H1 (cell line): ENCODE data around the gene GLB1L3. TPM values are rescaled to one million over a fixed set of nuclear protein-coding genes. Genes with fewer than 3 reads are reported as not detected.
A peak's percentile ranks its signal among the peaks of the same experiment; 100 is the strongest.

Experiments used
- CTCF ChIA-PET: fragments of 300-600 bp; sonication (Branson Sonifier 250); formaldehyde crosslinking; loops from one replicate; lab custom pipeline; 2021; ENCODE audit not compliant: partially characterized antibody; lab: Charles Lee
- POLR2A ChIA-PET: fragments of 300-600 bp; sonication (Branson Sonifier 250); formaldehyde crosslinking; loops from one replicate; lab custom pipeline; 2021; ENCODE audit warnings: inconsistent platforms; ENCODE audit not compliant: partially characterized antibody; lab: Charles Lee
- DNase-seq, 2 experiments: peaks; one replicate each; pipeline versions ENCODE4 v3.0.0 to v3.0.0-alpha.2; 2010 to 2022; ENCODE audit warnings: low spot score in 2 of 2, low read depth in 1 of 2, mixed read lengths in 1 of 2
- FAIRE-seq: peaks from 2 replicates; lab custom pipeline; 2011; peaks lifted over from hg19 to GRCh38; lab: Jason Lieb, UNC
- H2AFZ ChIP-seq: 2 replicates; pipeline ENCODE4 v1.8.1; 2012; ENCODE audit warnings: low read length, inconsistent platforms
- H2AK5ac ChIP-seq: 2 replicates; pipeline ENCODE4 v1.6.1; 2013; ENCODE audit warnings: low read depth, low read length
- H2BK120ac ChIP-seq: replicated peaks from 2 replicates; pipeline ENCODE3; 2013; ENCODE audit warnings: low read depth, low read length, inconsistent platforms
- H2BK12ac ChIP-seq: 2 replicates; pipeline ENCODE4 v1.6.1; 2013; ENCODE audit warnings: low read depth, low read length
- H2BK15ac ChIP-seq: 2 replicates; pipeline ENCODE4 v1.6.1; 2013; ENCODE audit warnings: low read length
- H2BK20ac ChIP-seq: 2 replicates; pipeline ENCODE4 v1.6.1; 2013; ENCODE audit warnings: low read length
- H2BK5ac ChIP-seq: 2 replicates; pipeline ENCODE4 v1.6.1; 2013; ENCODE audit warnings: low read depth, low read length
- H3K14ac ChIP-seq: 2 replicates; pipeline ENCODE4 v1.6.1; 2013; ENCODE audit warnings: inconsistent platforms; ENCODE audit not compliant: insufficient read length
- H3K18ac ChIP-seq: 2 replicates; pipeline ENCODE4 v1.6.1; 2013; ENCODE audit warnings: low read length; ENCODE audit errors: extremely low read depth
- H3K23ac ChIP-seq: 2 replicates; pipeline ENCODE4 v1.6.1; 2013; ENCODE audit warnings: inconsistent platforms; ENCODE audit not compliant: insufficient read length
- H3K23me2 ChIP-seq: 2 replicates; pipeline ENCODE4 v1.6.1; 2013; ENCODE audit warnings: low read depth, low read length
- H3K27ac ChIP-seq: 2 replicates; pipeline ENCODE4 v1.6.1; 2011; ENCODE audit warnings: low read depth, low read length, inconsistent platforms
- H3K27me3 ChIP-seq, 4 experiments: replicated peaks in 1 of 4; 1 replicate in 1 of 4; 2 replicates in 3 of 4; pipeline versions ENCODE4 v1.6.1 to v1.8.1; 2011 to 2013; ENCODE audit warnings: low read length in 3 of 4, mild to moderate bottlenecking in 3 of 4, inconsistent platforms in 2 of 4, mixed read lengths in 2 of 4, moderate library complexity in 1 of 4; ENCODE audit not compliant: control insufficient read depth in 3 of 4, insufficient read depth in 3 of 4; ENCODE audit errors: extremely low read depth in 1 of 4
- H3K36me3 ChIP-seq, 4 experiments: 2 replicates each; pipeline versions ENCODE4 v1.6.1 to v1.8.1; 2011 to 2013; ENCODE audit warnings: mild to moderate bottlenecking in 4 of 4, low read length in 3 of 4, moderate library complexity in 2 of 4, control low read depth in 1 of 4, inconsistent platforms in 1 of 4; ENCODE audit not compliant: insufficient read depth in 4 of 4, control insufficient read depth in 2 of 4
- H3K4ac ChIP-seq: replicated peaks from 2 replicates; pipeline ENCODE3; 2013; ENCODE audit warnings: low read length, low read depth, mixed read lengths, inconsistent platforms; ENCODE audit not compliant: insufficient read length
- H3K4me1 ChIP-seq, 4 experiments: replicated peaks in 1 of 4; 1 replicate in 1 of 4; 2 replicates in 3 of 4; pipeline versions ENCODE4 v1.6.1 to v1.8.1; 2011 to 2013; ENCODE audit warnings: low read length in 3 of 4, inconsistent platforms in 2 of 4, mixed read lengths in 1 of 4; ENCODE audit not compliant: insufficient read depth in 4 of 4, control insufficient read depth in 3 of 4
- H3K4me2 ChIP-seq, 2 experiments: 2 replicates each; pipeline versions ENCODE4 v1.6.1 to v1.8.1; 2011 to 2013; ENCODE audit warnings: low read depth in 2 of 2, low read length in 2 of 2, control low read depth in 1 of 2, inconsistent platforms in 1 of 2, mild to moderate bottlenecking in 1 of 2; ENCODE audit not compliant: insufficient read depth in 1 of 2
- H3K4me3 ChIP-seq, 4 experiments: fragments of 200-600, 300-600 bp in 1 of 4; sonication (generic), shearing (Covaris generic), sonication (Bioruptor Twin) in 1 of 4; 2 replicates each; pipeline versions ENCODE4 v1.5.1 to v1.8.1; 2011 to 2016; ENCODE audit warnings: low read length in 4 of 4, low read depth in 3 of 4, control low read depth in 2 of 4, inconsistent platforms in 2 of 4, mild to moderate bottlenecking in 2 of 4, mixed read lengths in 1 of 4, moderate library complexity in 1 of 4; ENCODE audit not compliant: insufficient read depth in 2 of 4; ENCODE audit errors: extremely low read depth in 1 of 4
- H3K56ac ChIP-seq: replicated peaks from 2 replicates; pipeline ENCODE3; 2013; ENCODE audit warnings: low read depth, mild to moderate bottlenecking, mixed read lengths, low read length, inconsistent platforms; ENCODE audit not compliant: insufficient read length
- H3K79me1 ChIP-seq: 2 replicates; pipeline ENCODE4 v1.6.1; 2013; ENCODE audit warnings: low read depth, low read length, control low read depth
- H3K79me2 ChIP-seq, 2 experiments: 2 replicates each; pipeline versions ENCODE4 v1.6.1 to v1.8.1; 2012 to 2013; ENCODE audit warnings: low read length in 2 of 2, mild to moderate bottlenecking in 2 of 2, inconsistent platforms in 1 of 2; ENCODE audit not compliant: insufficient read depth in 2 of 2, control insufficient read depth in 1 of 2
- H3K9ac ChIP-seq, 4 experiments: replicated peaks in 1 of 4; 1 replicate in 1 of 4; 2 replicates in 3 of 4; pipeline versions ENCODE4 v1.6.1 to v1.8.1; 2011 to 2013; ENCODE audit warnings: low read depth in 3 of 4, low read length in 3 of 4, control low read depth in 2 of 4, mild to moderate bottlenecking in 2 of 4, moderate library complexity in 2 of 4, inconsistent platforms in 1 of 4; ENCODE audit errors: extremely low read depth in 1 of 4
- H3K9me3 ChIP-seq, 2 experiments: 2 replicates each; pipeline versions ENCODE4 v1.6.1 to v1.8.1; 2012 to 2013; ENCODE audit warnings: mild to moderate bottlenecking in 2 of 2, moderate library complexity in 2 of 2, control low read depth in 1 of 2, inconsistent platforms in 1 of 2, low read depth in 1 of 2, low read length in 1 of 2, mixed read lengths in 1 of 2; ENCODE audit not compliant: insufficient read depth in 2 of 2
- H4K20me1 ChIP-seq, 2 experiments: replicated peaks in 1 of 2; 2 replicates each; pipeline versions ENCODE3 to v1.8.1; 2011 to 2013; ENCODE audit warnings: inconsistent platforms in 2 of 2, low read length in 2 of 2, mild to moderate bottlenecking in 1 of 2; ENCODE audit not compliant: insufficient read depth in 2 of 2, control insufficient read depth in 1 of 2
- H4K5ac ChIP-seq: 2 replicates; pipeline ENCODE4 v1.6.1; 2013; ENCODE audit warnings: low read length, low read depth, mixed read lengths, inconsistent platforms; ENCODE audit not compliant: insufficient read length
- H4K8ac ChIP-seq: 2 replicates; pipeline ENCODE4 v1.8.0; 2013; ENCODE audit warnings: mild to moderate bottlenecking, moderate library complexity, low read length, inconsistent platforms; ENCODE audit not compliant: insufficient read depth; ENCODE audit errors: extremely low read depth
- H4K91ac ChIP-seq: replicated peaks from 2 replicates; pipeline ENCODE3; 2013; ENCODE audit warnings: low read length, mixed read lengths, inconsistent platforms; ENCODE audit not compliant: insufficient read length
- ASH2L ChIP-seq: fragments of 200-600, 300-600 bp; sonication (generic); IDR thresholded peaks from one replicate; pipeline ENCODE4 v1.7.1; 2017; ENCODE audit warnings: low read length
- BCL11A ChIP-seq, 2 experiments: IDR thresholded peaks; one replicate each; pipeline ENCODE4 v1.6.1; 2011; ENCODE audit warnings: low read depth in 2 of 2, low read length in 2 of 2, mild to moderate bottlenecking in 2 of 2
- EGR1 ChIP-seq: IDR thresholded peaks from 2 replicates; pipeline ENCODE4 v1.6.1; 2011; ENCODE audit warnings: low read depth, low read length, borderline replicate concordance
- GABPA ChIP-seq: IDR thresholded peaks from 2 replicates; pipeline ENCODE4 v1.6.1; 2011; ENCODE audit warnings: mild to moderate bottlenecking, low read length, moderate library complexity, borderline replicate concordance; ENCODE audit not compliant: insufficient read depth
- RBBP5 ChIP-seq: IDR thresholded peaks from 2 replicates; pipeline ENCODE4 v1.7.1; 2012; ENCODE audit warnings: low read depth, mild to moderate bottlenecking, inconsistent platforms, low read length, moderate library complexity, borderline replicate concordance
- SIN3A ChIP-seq, 2 experiments: IDR thresholded peaks in 1 of 2; conservative IDR thresholded peaks in 1 of 2; 2 replicates each; pipeline ENCODE4 v1.6.1; 2011 to 2012; ENCODE audit warnings: low read length in 2 of 2, improper control_type of control experiment in 1 of 2, low read depth in 1 of 2, mild to moderate bottlenecking in 1 of 2
- SIX5 ChIP-seq: IDR thresholded peaks from 2 replicates; pipeline ENCODE4 v1.6.1; 2011; ENCODE audit warnings: mild to moderate bottlenecking, low read depth, low read length
- TAF1 ChIP-seq: IDR thresholded peaks from 2 replicates; pipeline ENCODE4 v1.6.1; 2011; ENCODE audit warnings: mild to moderate bottlenecking, low read depth, low read length
- TBP ChIP-seq: IDR thresholded peaks from 2 replicates; pipeline ENCODE4 v1.6.1; 2011; ENCODE audit warnings: low read depth, low read length, improper control_type of control experiment
- YY1 ChIP-seq: IDR thresholded peaks from 2 replicates; pipeline ENCODE4 v1.6.1; 2011; ENCODE audit warnings: low read depth, mild to moderate bottlenecking, low read length
- WGBS, 2 experiments: shearing (Covaris generic) in 1 of 2; methylation state at CpG; one replicate each; pipeline versions ENCODE4 v1.1.6 to v1.1.7; 2013 to 2015; ENCODE audit warnings: low lambda C conversion rate in 2 of 2, mixed read lengths in 2 of 2, inconsistent platforms in 1 of 2, low coverage in 1 of 2, missing lambda C conversion rate in 1 of 2; ENCODE audit not compliant: insufficient replicate concordance in 2 of 2, insufficient coverage in 1 of 2, insufficient read length in 1 of 2; ENCODE audit errors: extremely low coverage in 1 of 2, missing lambda C conversion rate in 1 of 2; 5-methylcytosine and 5-hydroxymethylcytosine counted together
- polyA plus RNA-seq, 7 experiments: library from polyadenylated mRNA; depleted of rRNA in 3 of 7; stranded (reverse) in 5 of 7; unstranded in 2 of 7; fragments of >200 nt in 5 of 7; fragments of 200-250 nt in 2 of 7; gene quantifications; 1 replicate in 5 of 7; 2 replicates in 1 of 7; 4 replicates in 1 of 7; pipeline versions ENCODE4 v1.2.1 to v1.2.3, GENCODE V29; 2011 to 2013; ENCODE audit warnings: missing spikeins in 2 of 7, mixed read lengths in 2 of 7
- total RNA-seq: library from RNA; stranded (reverse); fragmentation: NEBNext Ultra II Directional; extraction: Animal tissue kit (Norgen Biotek cat#: 25700); gene quantifications from 2 replicates; pipeline ENCODE4 v1.2.1, GENCODE V29; 2021

The GLB1L3 gene
- total and polyA plus RNA-seq, 2 of the 8 experiments (the other 6 are each of a cell fraction or from before 2014, with no cell fraction given), result 14.9 to 33.2 TPM

- ChIA-PET CTCF (interaction anchor here (0.6 to 12.0 kb wide), 13 partner anchors 10 to 216 kb away, joined by 3 to 114 read pairs (median 5); no protein-coding TSS in a partner anchor), POLR2A (interaction anchor here (1.0 to 7.7 kb wide), 9 partner anchors 11 to 330 kb away, joined by 3 to 76 read pairs (median 4); partner anchors contain the start of genes ACAD8, NCAPD3, THYN1 and VPS26B)
- H3K4me3 ChIP-seq, result peak overlapping the region; percentile 88 to 92 (median 90)
- H3K18ac ChIP-seq, result peak overlapping the region; percentile 88
- peak in 1 of 2 experiments; percentile 78 for DNase-seq
- H3K23me2 ChIP-seq, result peaks cover 18% of the 10 kb centered on the region
- H3K4ac ChIP-seq, result no peak overlapping the region
- no peak overlapping the region for H3K14ac ChIP-seq
- no peak overlapping the region; the same call in 1 of the 2 replicates for H2BK15ac ChIP-seq
- H2BK20ac ChIP-seq, result no peak overlapping the region
- no peaks in the 10 kb centered on the region for H3K9me3 ChIP-seq
- WGBS, 2 experiments, result 2% methylated on average over 61 of the region's 88 CpGs; no CpG with 5 or more reads in 1 of the 2 experiments
- peak overlapping the region; percentile 90; the same call in 1 of the 2 replicates for H2BK5ac ChIP-seq
- H3K79me2 ChIP-seq, result peaks cover 3 to 39% of the 10 kb centered on the region in 2 experiments; a peak in 2 of 4 replicates
- H3K9ac ChIP-seq, result peak overlapping the region in 2 of 4 experiments; percentile 42 to 63; a peak in 4 of 7 replicates
- no peak overlapping the region; the same call in 1 of the 2 replicates for H4K8ac ChIP-seq
- peak overlapping the region; percentile 52; the same call in 1 of the 2 replicates for H2AFZ ChIP-seq
- peak overlapping the region; percentile 92 to 95 for H3K4me2 ChIP-seq
- H3K79me1 ChIP-seq, result no peaks in the 10 kb centered on the region
- H4K5ac ChIP-seq, result peak overlapping the region; percentile 27
- H2AK5ac ChIP-seq, result no peak overlapping the region
- H3K56ac ChIP-seq, result peak overlapping the region; percentile 66
- H3K36me3 ChIP-seq, result peaks cover 0 to 5% (median 1%) of the 10 kb centered on the region in 4 experiments; a peak in 2 of 8 replicates
- H2BK12ac ChIP-seq, result peak overlapping the region; percentile 84; the same call in 1 of the 2 replicates
- H3K23ac ChIP-seq, result no peak overlapping the region
- H2BK120ac ChIP-seq, result no peak overlapping the region
- FAIRE-seq, result no peak
- H3K27ac ChIP-seq, result no peak overlapping the region
- peaks cover 0 to 7% (median 0%) of the 10 kb centered on the region in 4 experiments; a peak in 3 of 7 replicates for H3K27me3 ChIP-seq
- peaks cover 8 to 14% (median 9%) of the 10 kb centered on the region in 4 experiments for H3K4me1 ChIP-seq
- peak overlapping the region; percentile 76 for H4K91ac ChIP-seq
- H4K20me1 ChIP-seq, result no peaks in the 10 kb centered on the region
- TF ChIP-seq GABPA, result peak; percentile 40
- TF ChIP-seq BCL11A (IDR thresholded peaks at IDR 0.05; ENCODE audit: low read depth in 2 of 2, low read length in 2 of 2), result no peak
- peak; percentile 94; the same call in 1 of the 2 replicates for TF ChIP-seq RBBP5
- TF ChIP-seq TBP, result no peak
- TF ChIP-seq SIN3A (conservative IDR thresholded peaks at IDR 0.05 in 1 of 2, IDR thresholded peaks at IDR 0.05 in 1 of 2; ENCODE audit: low read depth in 1 of 2, low read length in 2 of 2), result peak; percentile 45 to 51; a peak in 2 of 4 replicates
- TF ChIP-seq YY1, result 0 out of 2 replicates have a peak, but pooled peaks have one; percentile 4
- TF ChIP-seq TAF1, result 0 out of 2 replicates have a peak, but pooled peaks have one; percentile 6
- TF ChIP-seq ASH2L, result peak; percentile 22
- TF ChIP-seq SIX5, result no peak
- TF ChIP-seq EGR1, result no peak
Measured at GRCh38 chr11:134276396-134277182, 410 bp downstream of the GLB1L3 start.
